ENCODE measurements around the gene XPNPEP1.
"Not testable (repeated sequence)": the region's sequence is repeated elsewhere in the genome, so short reads cannot be mapped to it uniquely, and the experiment has no call there.

Gene XPNPEP1

DNA sequence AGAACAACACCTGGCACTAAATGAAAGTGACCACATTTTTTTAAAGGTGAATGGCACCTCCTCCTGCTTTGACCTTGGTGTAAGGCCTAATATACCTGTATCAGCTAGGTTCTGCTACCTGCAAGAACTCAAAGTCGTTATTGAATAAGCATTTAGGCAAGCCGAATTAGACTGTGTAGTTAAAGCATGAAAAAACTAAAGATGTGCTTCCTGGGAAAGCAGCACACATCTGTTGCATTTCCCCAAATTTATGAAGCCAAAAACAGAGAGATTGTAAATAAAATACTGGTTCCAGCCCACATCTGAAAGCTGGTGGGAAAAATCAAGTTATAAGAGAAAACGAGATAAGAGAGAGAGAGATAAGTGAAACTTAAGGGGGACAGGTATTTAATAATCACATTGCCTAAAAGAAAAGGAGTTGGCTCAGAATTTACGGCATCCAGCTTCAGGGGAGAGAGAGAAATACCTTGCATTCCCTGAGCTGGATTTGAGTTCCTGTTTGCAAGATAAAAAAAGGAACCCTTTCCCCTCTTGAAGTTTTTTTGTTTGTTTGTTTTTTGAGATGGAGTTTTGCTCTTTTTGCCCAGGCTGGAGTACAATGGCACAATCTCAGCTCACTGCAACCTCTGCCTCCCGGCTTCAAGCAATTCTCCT is 1.8 kb upstream of the XPNPEP1 start:
- no peak overlapping the region for H3K4me3 ChIP-seq (ENCODE audit: low read depth, low read length)

DNA sequence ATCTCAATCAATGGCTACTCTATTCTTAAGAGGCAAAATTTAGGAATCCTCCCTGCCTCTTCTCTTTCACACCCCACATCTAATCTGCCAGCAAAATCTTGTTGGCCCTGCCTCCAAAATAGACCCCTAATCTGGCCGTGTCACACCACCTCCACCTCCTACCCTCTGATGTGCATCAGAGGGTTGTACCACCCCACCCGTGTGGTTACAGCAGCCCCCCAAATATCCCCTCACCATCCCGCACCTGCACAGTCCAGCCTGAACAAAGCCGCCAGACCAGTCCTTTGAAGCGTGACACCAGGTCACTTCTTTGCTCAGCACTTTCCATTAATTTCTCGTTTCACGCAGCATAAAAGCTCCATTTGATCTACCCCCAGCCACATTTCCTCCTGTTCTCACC is 776 bp upstream of the XPNPEP1 start:
- no peak overlapping the region for H3K4me3 ChIP-seq (ENCODE audit: low read depth, low read length)

DNA sequence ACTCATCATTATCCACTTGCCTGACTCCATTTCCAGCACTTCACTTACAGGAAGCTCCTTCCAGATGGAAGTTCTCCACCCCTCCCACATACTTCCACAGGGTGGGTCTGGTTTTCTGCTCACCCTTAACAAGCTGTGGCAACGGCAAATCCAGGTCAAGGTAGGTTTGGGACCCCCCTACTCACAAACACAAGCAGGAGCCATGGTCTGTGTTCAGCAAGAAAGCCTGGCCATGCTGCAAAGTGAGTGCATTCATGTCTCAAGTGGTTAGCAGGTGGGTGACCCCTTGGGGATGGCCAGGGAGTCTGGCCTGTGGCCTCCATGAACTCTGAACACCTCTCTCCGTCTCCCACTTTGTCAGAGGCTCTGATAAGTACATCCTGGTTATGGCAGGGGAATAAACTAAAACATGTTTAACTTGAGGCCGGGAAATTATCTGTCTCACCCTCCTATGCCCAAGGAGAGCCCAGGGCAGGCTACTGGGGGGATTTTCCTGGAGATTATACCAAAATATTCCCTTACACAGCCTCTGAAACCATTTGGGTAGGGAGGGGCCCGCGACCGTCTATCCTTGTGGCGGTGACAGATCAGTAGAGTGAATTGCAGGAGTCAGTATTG is 844 bp downstream of the XPNPEP1 start:
- peak overlapping the region; percentile 77 for H3K4me3 ChIP-seq (ENCODE audit: low read depth, low read length)

DNA sequence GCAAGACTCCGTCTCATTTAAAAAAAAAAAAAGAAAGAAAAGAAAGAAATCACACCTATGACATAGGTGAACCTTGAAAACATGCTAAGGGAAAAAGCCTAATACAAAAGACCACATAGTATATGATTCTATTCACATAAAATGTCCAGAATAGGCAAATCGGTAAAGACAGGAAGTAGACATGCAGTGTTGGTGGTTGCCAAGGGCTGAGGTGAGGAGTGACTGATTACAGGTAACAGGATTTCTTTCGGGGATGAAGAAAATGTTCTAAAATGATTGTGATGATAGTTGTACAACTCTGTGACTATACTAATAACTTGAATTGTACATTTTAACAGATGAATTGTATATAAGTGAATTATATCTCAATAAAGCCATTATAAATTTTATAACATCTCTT is 3.3 kb downstream of the XPNPEP1 start:
- no peak overlapping the region for H3K4me3 ChIP-seq (ENCODE audit: low read depth, low read length)

DNA sequence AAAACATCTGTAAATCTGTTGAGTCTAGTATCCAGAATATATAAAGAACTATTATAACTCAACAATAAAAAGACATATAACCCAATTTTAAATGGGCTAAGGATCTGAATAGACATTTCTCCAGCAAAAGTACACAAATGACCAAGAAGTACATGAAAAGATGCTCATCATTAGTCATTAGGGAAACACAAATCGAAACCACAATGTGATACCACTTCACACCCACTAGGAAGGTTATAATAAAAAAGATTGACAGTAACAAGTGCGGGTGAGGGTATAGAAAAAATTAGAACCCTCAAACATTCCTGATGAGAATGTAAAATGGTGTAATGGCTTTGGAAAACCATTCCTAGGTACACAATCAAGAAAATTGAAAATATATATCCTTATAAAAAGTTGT is 4.1 kb downstream of the XPNPEP1 start:
- H3K4me3 ChIP-seq (ENCODE audit: low read depth, low read length) = no peak overlapping the region

DNA sequence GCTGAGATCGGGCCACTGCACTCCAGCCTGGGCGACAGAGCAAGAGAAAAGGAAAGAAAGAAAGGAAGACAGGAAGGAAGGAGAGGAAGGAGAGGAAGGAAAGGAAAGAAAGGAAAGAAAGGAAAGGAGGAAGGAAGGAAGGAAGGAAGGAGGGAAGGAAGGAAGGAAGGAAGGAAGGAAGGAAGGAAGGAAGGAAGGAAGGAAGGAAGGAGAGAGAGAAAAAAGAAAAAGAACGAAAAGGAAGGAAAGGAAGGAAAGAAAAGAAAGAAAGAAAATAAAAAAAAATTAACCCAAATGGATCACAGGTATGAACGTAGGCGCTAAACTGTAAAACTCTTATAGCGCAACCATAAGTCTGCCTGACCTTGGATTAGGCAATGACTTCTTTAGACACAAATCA is 4.6 kb downstream of the XPNPEP1 start:
- not testable (repeated sequence) for H3K4me3 ChIP-seq (ENCODE audit: low read depth, low read length)

DNA sequence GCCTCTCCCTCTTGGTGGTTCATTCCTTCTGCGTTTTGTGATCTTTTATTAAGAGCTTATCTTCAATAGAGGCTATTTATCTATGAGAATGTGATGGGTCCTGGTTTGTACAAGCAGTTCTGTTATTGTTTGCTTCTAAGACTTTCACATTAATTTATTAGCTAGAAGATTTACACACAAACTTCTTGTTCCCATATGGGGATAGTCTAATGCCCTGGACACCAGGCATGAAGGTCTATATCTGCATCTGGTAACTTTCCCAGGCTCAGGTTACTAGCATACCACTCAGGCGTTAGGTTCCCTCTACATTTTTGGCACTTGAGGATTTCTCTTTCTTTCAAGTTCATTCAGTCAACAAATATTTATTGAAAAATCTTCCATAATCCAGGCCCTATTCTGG is 7.7 kb downstream of the XPNPEP1 start:
- H3K4me3 ChIP-seq (ENCODE audit: low read depth, low read length) = no peak overlapping the region

DNA sequence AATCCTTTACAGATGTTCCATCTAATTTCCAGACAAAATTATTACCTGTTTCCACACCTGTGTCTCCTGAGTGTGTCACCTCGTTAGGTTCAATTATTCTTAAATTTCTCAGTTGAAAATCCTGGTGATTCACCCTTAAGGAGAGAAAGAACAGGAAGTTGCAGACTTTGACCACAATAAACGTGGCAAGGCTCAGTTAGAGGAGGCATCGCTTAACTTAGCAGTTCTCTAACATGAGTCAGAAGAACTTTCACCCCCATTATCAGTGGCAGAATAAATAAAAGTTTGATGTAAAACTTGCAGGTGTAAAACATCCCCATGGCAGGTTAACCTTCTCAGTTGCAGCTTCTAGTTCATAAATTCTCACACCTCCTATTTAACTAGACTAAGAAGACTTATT is 8.3 kb downstream of the XPNPEP1 start:
- no peak overlapping the region for H3K4me3 ChIP-seq (ENCODE audit: low read depth, low read length)

DNA sequence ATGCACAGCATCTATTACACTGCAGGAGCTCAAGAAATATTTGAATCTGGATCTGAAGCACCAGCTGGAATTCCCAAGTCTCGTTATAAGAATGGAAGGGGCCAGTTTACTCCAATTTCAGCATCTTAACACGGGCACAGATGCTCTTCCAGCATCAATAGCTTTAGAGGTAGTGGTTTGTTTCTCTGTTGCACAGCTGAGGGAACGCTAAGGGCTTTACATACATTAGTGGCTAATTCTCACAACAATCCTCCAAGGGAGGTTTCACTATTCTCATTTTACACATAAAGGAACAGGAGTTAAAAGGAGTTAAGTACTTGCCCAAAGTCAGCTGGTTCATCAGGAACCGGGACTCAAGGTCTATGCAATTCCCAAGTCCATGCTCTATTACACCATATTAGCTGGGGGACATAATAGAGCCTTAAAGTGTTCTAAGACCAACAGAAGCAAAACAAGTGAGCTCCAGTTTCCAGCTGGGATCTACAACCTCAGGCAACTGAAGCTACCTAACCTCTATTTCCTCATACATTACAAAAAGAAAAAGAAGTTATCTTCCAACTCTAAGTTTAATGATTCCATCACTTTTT is 9.9 kb downstream of the XPNPEP1 start:
- H3K4me3 ChIP-seq (ENCODE audit: low read depth, low read length) = no peak overlapping the region

DNA sequence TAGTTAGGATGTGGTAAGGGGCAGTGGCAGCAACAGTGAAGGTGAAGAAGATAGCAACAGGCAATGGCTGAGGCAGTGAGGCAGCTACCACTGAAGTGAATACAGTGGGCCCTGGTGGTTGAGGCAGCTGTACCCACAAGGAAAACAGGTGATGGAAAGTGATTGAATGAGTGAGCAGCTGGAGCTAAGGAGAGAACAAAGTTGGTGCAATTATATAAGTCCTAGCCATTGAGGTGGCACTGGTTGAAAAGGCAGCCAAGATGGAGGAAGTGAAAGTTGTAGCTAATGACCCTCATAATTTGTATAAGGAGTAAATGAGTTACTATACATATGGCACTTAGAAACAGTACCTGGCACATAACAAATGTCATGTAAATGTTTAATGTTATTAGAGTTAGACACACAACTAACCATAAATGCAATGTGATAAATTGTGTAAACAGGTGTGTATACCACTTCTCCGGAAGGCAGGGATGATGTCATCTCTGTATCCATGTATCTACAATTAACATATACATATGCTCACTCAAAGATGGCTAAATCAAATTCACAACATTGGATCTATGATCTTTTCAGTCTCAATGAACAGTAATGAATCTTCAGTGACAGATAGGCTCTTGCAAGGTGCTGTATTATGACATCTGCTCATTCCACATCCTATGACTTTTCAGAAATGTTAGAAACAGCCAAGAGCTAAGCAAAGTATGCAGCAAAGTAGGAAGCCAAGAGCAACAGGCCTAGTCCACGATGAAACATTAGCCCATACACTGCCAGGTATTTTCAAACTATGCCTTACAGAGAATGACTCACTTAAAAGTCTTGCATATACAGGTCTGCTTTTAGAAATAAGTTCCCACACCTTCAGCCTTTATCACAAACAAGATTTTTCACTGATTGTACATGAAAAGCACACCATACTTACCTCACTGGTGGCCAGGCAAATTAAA is 10.7 kb downstream of the XPNPEP1 start:
- no peak overlapping the region for H3K4me3 ChIP-seq (ENCODE audit: low read depth, low read length)

DNA sequence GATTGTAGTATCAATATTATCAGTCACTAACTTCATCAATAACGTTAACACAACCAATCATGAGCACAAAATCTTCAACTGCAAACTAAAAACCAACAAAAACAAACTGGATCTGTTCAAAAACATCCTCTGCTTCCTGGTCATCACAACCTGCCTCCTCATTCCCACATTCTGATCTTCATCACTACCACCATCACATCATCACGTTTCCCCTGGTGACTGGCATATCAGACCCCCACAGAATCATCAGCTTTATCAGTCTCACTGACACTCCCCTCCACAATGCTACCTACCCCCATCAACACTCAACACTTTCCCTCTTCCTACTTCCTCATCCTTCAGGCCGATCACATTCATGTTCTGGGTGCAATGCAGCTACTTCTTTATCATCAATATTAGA is 11.4 kb downstream of the XPNPEP1 start:
- H3K4me3 ChIP-seq (ENCODE audit: low read depth, low read length) = no peak overlapping the region

DNA sequence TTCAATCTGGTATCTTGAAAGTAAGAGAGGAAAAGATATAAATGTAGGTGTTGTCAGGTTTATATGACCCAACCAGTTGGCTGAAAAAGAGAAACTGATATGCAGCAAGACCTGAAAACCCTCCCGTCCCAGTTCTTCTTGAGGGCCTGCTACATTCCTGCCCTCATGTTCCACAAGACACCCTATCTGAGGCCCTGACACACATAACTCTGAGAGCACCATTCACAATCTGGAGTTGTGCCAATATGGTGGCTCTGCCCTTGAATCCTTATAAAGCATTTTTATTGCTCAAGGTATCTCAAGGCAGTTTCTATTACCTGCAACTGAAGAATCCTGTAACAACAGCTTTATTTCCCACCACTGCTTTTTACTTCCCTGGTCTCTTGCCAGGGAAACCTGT is 17.0 kb downstream of the XPNPEP1 start:
- no peak overlapping the region for H3K4me3 ChIP-seq (ENCODE audit: low read depth, low read length)

DNA sequence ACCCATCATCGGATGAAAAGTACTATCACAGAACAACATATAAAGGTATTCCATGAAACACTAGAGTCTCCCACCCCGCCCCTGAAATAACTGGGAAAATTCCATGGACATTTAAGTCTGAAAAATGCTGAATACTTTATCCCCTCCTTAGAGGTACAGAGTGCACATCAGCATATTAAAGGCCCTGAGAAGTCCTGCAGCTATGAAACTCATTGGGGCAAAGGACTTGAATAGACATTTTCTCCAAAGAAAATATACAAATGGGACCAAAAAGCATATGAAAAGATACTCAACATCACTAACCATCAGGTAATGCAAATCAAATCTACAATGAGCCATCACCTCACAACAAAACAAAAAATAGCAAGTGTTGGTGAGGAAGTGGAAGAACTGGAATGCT is 18.9 kb downstream of the XPNPEP1 start:
- H3K4me3 ChIP-seq (ENCODE audit: low read depth, low read length) = no peak overlapping the region

DNA sequence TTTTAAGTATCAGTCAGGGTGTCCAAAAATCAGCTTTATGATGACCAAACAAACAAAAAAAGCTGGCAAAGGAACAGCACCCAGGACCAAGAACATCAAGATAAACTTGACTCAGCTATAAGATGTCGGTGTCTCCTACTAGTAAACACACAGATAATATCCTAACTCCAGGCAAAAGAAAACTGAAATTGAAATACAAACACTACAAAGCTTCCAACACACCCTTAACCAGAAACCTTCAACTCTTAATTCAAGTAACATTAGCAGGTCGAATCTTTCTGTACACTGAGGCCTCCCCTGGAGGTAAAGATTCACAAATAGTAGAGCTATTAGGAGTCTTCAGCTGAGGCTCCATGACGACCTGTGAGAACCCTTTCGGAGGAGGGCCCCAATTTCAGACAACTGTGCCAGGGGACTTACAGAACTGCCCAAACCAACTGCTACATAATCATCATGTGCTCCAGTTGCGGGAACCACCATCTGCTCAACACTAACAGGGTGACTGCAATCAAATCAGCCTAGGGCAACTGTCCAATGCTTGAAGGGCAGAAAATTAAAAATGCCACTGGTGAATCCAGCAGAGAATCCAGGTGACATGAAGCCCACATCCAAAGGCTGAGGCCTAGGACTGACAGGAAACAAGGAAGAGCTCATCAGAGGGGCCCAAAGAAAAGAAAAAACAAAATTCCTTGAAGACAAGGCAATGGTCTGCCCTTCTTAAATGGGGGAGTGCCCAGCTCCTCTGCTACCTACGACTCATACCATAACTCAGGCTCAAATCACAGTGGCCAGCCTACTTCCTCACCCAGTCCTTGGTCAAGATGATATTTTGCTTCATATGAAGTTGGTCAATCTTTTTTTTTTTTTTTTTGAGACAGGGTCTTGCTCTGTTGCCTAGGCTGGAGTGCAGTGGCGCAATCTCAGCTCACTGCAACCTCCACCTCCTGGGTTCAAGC is 20.0 kb downstream of the XPNPEP1 start:
- H3K4me3 ChIP-seq (ENCODE audit: low read depth, low read length) = no peak overlapping the region

DNA sequence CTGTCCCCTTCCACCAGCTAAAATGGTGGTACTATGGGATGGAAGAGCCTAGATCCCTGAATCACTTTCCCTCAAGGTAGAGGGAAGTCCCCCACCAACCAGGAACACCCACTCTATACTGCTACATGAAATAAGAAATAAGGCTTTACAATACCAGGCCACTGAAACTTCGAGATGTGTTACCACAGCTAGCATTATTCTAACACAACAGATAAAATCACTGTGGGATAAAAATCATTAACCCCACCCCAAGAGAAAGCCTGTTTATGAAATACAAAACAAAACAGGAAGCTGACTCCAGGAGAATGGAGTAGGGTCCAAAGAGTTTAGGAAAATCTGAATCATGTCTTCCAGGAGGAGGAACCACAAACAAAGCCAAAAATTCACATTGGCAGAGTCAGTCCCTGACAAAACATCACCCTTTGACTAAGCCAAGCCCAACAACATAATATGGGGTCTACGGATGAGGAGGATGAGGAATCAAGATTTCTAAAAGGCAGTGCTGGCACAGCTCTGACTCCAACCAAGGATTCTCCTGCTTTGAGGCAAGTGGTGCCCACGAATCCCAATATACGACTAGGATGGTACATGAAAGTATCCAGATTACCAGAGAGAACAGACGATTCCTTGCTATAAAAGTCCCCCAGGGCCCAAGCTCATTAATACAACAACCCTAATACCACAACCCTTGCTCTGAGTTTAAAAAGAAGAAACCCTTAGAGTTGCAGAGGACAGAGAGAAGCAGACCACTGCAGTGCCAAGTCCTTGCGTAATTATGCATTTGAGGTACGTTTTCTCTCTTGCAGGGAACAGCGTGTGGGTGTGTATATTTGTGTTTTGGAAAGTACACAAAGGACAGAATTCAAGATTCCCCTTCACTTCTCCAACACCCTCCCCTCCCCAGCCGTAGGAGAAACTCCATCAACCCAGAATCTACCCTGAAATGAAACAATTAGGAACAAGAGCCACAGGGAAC is 23.7 kb downstream of the XPNPEP1 start:
- no peak overlapping the region for H3K4me3 ChIP-seq (ENCODE audit: low read depth, low read length)

DNA sequence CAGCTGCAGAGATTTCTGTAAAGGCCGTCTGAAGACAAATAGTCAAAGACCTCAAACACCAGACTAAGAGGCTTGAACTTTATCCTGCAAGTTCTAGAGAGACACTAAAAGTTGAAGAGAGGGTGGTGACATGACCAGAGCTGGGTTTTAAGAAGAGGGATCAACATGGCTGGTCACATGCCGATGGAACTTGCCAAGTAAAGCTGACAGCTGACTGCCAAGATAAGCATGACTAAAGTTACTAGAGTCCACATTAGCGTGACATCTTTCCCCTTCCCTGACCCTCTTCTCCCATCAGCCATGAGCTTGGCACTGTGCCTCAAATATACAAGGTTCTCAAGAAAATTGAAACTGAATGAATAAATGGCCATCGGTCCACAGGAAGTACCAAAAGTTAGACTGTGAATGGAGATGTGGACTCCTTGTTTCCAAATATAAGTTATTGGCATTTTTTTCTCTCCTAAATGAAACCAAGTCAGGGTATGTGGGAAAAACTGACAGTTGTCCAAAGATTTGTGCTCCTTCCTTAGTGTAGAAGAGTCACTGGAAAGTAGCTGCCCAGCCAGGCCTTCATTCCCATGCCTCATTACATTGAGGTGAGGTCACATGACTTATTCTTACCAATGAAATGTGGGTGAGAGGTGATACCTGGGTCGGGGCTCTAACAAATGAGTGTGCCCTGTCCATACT is 24.5 kb downstream of the XPNPEP1 start:
- no peak overlapping the region for H3K4me3 ChIP-seq (ENCODE audit: low read depth, low read length)

DNA sequence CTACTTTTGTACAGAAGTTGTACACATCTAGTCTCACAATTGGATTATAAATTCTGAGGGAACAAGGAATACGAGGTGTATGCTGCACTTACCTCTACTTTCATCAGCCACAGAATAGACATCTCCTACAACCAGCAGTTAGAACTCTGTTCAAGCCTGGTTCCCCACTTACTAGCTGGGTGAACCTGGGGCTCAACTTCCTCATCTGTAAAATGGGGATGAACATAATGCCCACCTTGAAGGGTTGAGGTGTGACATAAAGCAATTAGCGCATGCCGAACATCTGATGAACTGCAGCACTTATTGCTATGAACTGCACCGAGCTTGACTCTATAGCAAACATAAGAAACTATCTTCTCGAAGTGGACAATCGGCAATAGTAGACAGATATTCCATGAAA is 25.3 kb downstream of the XPNPEP1 start:
- no peak overlapping the region for H3K4me3 ChIP-seq (ENCODE audit: low read depth, low read length)

DNA sequence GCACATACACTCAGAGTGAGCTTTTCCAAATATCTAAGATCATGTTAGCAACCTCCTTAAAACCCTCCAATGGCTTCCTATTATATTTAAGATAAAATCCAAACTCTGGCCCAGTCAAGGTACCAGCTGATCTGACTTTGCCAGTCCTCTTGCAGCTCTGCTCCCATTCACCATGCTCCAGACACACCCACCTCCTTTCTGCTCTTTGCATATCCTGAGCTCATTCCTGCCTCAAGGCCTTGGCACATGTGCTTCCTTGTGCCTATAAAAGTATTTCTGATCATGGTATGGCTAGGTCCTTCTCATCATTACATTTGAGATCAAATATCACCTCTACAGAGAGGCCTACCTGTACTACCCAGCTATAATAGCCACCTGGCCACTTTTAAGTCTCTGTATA is 27.5 kb downstream of the XPNPEP1 start:
- no peak overlapping the region for H3K4me3 ChIP-seq (ENCODE audit: low read depth, low read length)

All from iPS-11a (cell line).